ENCODE data around the gene CLK2. TPM values are rescaled to one million over a fixed set of nuclear protein-coding genes. Genes with fewer than 3 reads are reported as not detected.
A peak's percentile ranks its signal among the peaks of the same experiment; 100 is the strongest.

CLK2 gene
- total RNA-seq, 1 donor from 2014 or later, result 62.8 TPM

- peak overlapping the region; percentile 86 for H3K4me3 Mint-ChIP-seq (ENCODE audit: unreplicated experiment)
- H3K9me3 Mint-ChIP-seq (ENCODE audit: unreplicated experiment), result no peaks in the 10 kb centered on the region
- TF ChIP-seq CTCF (IDR thresholded peaks at IDR 0.05; ENCODE audit: unreplicated experiment), result peak; percentile 19
- DNase-seq (ENCODE audit: low spot score), result peak; percentile 71
- peaks cover 16% of the 10 kb centered on the region for H3K27me3 Mint-ChIP-seq (ENCODE audit: unreplicated experiment)
- H3K4me1 Mint-ChIP-seq (ENCODE audit: unreplicated experiment), result peaks cover 25% of the 10 kb centered on the region
- H3K36me3 Mint-ChIP-seq (ENCODE audit: low read depth, unreplicated experiment), result peaks cover 13% of the 10 kb centered on the region
- H3K27ac Mint-ChIP-seq (ENCODE audit: unreplicated experiment), result peak overlapping the region; percentile 77
Observed at GRCh38 chr1:155277902-155278688, 4.8 kb upstream of the CLK2 start.

- peak within 1 kb of the TSS; percentile 55 for H3K27ac Mint-ChIP-seq (ENCODE audit: unreplicated experiment)
- H3K4me3 Mint-ChIP-seq (ENCODE audit: unreplicated experiment), result peak within 1 kb of the TSS; percentile 86
- H3K9me3 Mint-ChIP-seq (ENCODE audit: unreplicated experiment), result no peaks in the 10 kb centered on the region
- peaks cover 13% of the 10 kb centered on the region for H3K27me3 Mint-ChIP-seq (ENCODE audit: unreplicated experiment)
- peak; percentile 99 for DNase-seq (ENCODE audit: low spot score)
- peaks cover 13% of the 10 kb centered on the region for H3K36me3 Mint-ChIP-seq (ENCODE audit: low read depth, unreplicated experiment)
- peak; percentile 73 for TF ChIP-seq CTCF (IDR thresholded peaks at IDR 0.05; ENCODE audit: unreplicated experiment)
- H3K4me1 Mint-ChIP-seq (ENCODE audit: unreplicated experiment), result peaks cover 32% of the 10 kb centered on the region
Observed at GRCh38 chr1:155277070-155277901, 4.0 kb upstream of the CLK2 start, which contains the start of gene HCN3. Gene HCN3 (plus strand): TSS chr1:155277463. CDS start chr1:155277591, 128 bp downstream.

GRCh38 chr1:155272466-155273342 is 600 bp downstream of the CLK2 start:
- TF ChIP-seq CTCF (IDR thresholded peaks at IDR 0.05; ENCODE audit: unreplicated experiment), result no peak
- Mint-ChIP-seq H3K4me1 (ENCODE audit: unreplicated experiment) (peaks cover 20% of the 10 kb centered on the region), H3K27ac (ENCODE audit: unreplicated experiment) (peak overlapping the region; percentile 93), H3K36me3 (ENCODE audit: low read depth, unreplicated experiment) (peaks cover 35% of the 10 kb centered on the region), H3K27me3 (ENCODE audit: unreplicated experiment) (peaks cover 3% of the 10 kb centered on the region), H3K4me3 (ENCODE audit: unreplicated experiment) (peak overlapping the region; percentile 100), H3K9me3 (ENCODE audit: unreplicated experiment) (no peaks in the 10 kb centered on the region)
- peak; percentile 57 for DNase-seq (ENCODE audit: low spot score)

GRCh38 chr1:155269381-155269780 is 3.9 kb downstream of the CLK2 start:
- TF ChIP-seq CTCF (IDR thresholded peaks at IDR 0.05; ENCODE audit: unreplicated experiment), result no peak
- H3K27me3 Mint-ChIP-seq (ENCODE audit: unreplicated experiment), result peaks cover 2% of the 10 kb centered on the region
- H3K36me3 Mint-ChIP-seq (ENCODE audit: low read depth, unreplicated experiment), result peaks cover 55% of the 10 kb centered on the region
- H3K4me3 Mint-ChIP-seq (ENCODE audit: unreplicated experiment), result peak overlapping the region; percentile 43
- no peaks in the 10 kb centered on the region for H3K9me3 Mint-ChIP-seq (ENCODE audit: unreplicated experiment)
- peaks cover 14% of the 10 kb centered on the region for H3K4me1 Mint-ChIP-seq (ENCODE audit: unreplicated experiment)
- DNase-seq (ENCODE audit: low spot score), result no peak
- H3K27ac Mint-ChIP-seq (ENCODE audit: unreplicated experiment), result no peak overlapping the region
